ENCODE results near the gene MAPRE2.

- no peak for TF ChIP-seq EZH2phosphoT487 (IDR thresholded peaks at IDR 0.05; ENCODE audit: borderline replicate concordance, low read length)
- no peak for TF ChIP-seq CTCF (IDR thresholded peaks at IDR 0.05; ENCODE audit: low read depth, low read length, poor library complexity, severe bottlenecking)
Observed at GRCh38 chr18:35047697-35048292, 6.6 kb downstream of the MAPRE2 start.
